Activated T-helper 1 cell treated with Interleukin-2 at 50 U/mL for 16 hours (primary cell): Measurements from ENCODE around the gene TMEM43.

Source experiments
- DNase-seq: peaks from one replicate; pipeline ENCODE4 v3.0.0-alpha.2; 2020; ENCODE audit warnings: low read depth

Gene TMEM43

DNA sequence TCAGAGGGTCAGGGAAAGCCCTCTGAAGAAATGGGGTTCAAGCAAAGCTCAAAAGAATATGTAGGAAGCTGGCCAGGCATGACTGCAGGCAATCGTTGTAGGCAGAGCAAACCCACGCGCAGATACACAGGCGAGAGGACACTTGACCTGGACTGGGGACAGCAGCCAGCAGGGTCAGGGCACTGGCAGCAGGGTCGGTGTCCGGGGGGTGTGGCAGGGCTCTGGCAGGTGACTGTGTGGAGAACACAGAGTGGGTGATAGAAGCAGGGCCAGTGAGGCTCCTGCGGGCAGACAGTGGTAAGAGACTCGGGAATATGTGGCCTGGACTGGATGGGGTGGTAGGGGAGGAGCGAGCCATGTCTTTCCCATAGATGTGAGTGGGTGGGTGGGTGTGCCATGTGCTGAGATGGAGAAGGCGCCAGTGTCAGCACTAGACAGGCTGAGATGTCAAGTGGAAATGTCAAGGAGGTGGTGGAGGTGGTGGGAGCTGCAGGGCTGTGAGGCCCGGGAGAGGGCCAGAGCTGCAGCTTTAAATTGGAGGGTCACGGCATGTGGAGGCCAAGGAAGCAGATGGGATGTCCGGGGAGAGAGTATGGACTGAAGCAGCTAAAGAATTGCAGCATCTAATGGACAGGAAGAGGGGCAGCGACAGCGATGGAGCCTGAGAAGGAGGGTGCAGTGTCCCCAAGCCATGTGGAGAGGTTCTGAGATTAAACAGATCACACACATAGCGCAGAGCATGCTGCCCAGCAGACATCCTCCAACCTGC, 13.4 kb downstream of the TMEM43 start:
- no peak for DNase-seq

DNA sequence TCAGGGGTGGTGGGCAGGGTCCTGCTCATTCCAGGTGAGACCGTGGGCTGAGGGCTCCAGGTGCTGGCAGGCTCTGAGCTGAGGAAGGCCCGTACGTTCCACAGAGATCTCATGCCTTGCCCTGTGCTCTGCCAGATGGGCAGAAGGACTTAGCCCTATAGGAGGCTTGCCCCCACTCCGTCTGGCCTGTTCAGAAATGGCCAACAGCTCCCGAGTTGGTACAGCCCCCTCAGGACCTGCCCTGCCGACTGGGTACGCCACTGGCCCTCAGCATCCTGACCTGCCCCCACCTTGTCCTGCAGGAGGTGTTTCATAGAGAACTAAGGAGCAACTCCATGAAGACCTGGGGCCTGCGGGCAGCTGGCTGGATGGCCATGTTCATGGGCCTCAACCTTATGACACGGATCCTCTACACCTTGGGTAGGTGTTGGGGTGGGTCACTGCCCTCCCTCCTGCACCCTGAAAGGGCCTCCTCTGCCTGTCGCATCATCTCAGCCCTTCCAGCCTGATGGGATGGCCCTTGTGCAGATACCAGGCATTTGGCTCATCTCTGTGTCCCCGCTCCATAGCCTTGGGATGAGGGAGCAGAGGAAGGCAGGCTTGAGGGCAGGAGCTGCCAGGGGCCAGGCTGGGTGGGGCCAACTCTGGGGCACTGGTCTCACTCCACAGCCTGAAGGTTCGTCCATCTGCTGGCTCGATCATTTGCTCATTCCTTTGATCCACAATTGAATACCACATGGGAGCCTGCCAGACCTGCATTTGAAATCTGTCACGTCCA, 14.2 kb downstream of the TMEM43 start:
- no peak for DNase-seq

GRCh38 chr3:14139771-14140170, 14.9 kb downstream of the TMEM43 start:
- DNase-seq = no peak

- no peak for DNase-seq
Measured at GRCh38 chr3:14140668-14141067, 15.8 kb downstream of the TMEM43 start.

GRCh38 chr3:14141144-14141543, 16.3 kb downstream of the TMEM43 start:
- no peak for DNase-seq

GRCh38 chr3:14141602-14142341, 16.9 kb downstream of the TMEM43 start:
- no peak for DNase-seq

GRCh38 chr3:14142567-14143270, 17.9 kb downstream of the TMEM43 start:
- peak; percentile 26 for DNase-seq

- DNase-seq = no peak
Measured at GRCh38 chr3:14143271-14144225, 18.7 kb downstream of the TMEM43 start.

- peak; percentile 46 for DNase-seq
Measured at GRCh38 chr3:14144423-14145075, 19.7 kb downstream of the TMEM43 start.

GRCh38 chr3:14145236-14145635, 20.4 kb downstream of the TMEM43 start:
- DNase-seq = no peak

GRCh38 chr3:14145670-14146380, 21.0 kb downstream of the TMEM43 start:
- DNase-seq = no peak

DNA sequence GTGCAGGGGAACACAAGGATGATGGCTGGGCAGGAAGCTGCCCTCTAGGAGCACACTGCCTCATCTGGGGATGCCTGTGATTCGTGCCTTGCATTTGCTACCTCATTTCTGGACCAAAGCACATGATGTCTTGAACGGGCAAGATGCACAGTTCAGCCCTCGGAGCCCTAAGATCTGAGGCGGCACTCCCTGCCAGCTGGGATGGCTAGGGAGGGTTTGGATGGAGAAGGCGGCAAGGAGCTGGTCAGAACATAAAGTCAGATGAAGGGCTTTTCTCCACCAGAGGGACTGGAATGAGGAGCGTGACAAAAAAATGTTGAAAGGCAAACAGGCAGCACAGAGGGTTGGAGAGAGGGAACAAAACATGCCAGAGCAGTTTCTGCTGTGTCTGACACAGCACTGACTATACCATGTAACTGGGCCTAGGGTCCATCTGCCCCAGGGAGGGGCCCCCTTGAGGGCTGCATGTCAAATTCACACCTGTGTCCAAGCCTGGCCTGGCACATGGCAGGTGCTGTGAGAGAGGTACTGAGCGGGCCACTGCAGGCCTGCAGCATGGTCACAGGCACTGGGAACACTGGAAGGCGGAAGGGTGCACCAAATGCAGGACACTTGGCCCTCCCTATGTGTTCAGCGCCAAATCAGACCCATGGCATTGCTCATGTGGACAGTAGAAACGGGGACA, 21.7 kb downstream of the TMEM43 start:
- no peak for DNase-seq

DNA sequence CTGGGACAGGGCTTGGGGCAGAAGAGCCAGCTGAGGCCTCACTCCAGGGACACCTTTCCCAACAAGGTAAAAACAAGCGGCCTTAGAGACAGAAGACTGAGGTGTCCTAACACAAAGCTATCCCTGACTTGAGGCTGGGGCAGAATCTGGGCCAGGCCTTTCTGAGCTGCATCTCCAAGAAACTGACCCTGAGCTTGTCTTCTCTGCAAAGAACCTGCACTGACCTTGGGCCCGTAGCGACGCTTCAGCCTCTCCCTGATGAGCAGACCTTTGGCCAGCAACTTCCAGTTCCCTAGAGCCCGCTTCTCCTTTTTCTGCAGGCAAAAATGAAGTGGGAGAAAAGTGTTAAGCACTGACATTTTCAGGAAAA, 22.2 kb downstream of the TMEM43 start:
- DNase-seq = no peak

DNA sequence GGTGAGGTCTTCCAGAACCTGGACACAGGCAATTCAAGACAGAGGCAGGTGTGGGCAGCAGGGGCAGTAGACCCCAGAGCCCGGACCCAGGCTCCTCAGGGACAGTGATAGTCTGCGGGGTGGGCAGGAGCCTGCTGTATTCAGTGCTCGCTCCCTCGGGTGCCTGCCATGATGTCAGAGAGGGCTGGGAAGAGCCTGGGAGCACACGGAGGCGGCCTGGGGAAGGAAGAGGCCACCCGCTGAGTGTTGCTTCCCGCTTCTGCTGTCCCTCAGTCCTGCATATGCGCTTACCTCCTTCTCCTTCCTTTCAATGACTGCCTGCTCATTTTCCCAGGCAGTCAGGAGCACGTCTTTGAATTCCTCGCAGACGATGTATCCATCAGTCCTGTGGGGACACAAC, 22.8 kb downstream of the TMEM43 start:
- DNase-seq = no peak

DNA sequence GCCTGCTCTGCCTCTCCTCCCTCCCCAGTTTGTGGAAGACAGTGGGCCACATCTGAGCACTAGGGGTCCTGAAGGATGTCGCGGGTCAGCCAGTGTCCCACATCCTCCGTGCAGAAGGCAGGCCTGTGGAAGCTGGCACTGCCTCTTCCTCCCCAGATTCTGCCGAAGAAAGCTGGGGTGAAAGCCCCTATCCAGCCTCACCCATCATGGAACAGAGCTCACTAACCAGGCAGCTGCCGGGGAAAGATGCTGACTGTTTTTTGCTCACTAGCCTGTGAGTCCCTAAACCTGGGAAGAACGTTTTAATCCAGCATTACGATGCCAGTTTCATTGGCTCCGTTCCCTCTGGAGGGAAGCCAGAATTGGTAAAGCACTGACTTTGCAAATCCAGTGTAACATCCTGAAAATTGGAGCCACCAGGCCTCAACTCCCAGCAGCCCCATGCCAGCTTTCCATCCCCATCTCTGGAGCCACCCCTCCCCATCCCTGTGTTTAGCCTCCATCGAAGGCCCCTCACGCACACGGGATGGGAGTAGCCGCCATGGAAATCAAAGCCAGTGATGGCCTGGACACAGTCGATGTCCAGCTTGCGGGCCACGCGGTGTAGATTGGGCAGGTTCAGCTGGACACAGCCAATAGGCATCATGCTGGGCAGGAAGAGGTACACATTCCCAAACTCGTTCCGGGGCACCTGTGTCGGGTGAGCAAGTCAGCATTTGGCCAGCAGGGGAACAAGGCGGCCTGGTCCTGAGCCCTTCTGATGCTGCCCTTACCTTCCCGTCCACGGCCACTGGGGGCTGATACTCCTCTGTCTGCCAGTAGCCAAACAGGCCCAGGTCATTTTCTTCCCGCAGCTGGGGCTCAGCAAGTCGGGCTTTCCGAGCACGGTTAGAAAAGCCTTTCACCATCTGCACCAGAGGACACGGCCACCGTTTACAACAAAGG, 23.5 kb downstream of the TMEM43 start:
- no peak for DNase-seq

- DNase-seq = no peak
Measured at GRCh38 chr3:14150078-14150477, 25.2 kb downstream of the TMEM43 start.

GRCh38 chr3:14150491-14151230, 25.8 kb downstream of the TMEM43 start:
- no peak for DNase-seq
